DMS53 treated with DMSO at 0.1 percent for 48 hours (cell line): ENCODE data around the gene KRT85.
"Not testable (repeated sequence)": the region's sequence is repeated elsewhere in the genome, so short reads cannot be mapped to it uniquely, and the experiment has no call there.

ENCODE experiments used
- DNase-seq: peaks from one replicate; lab custom pipeline; 2025; ENCODE audit not compliant: unreplicated experiment; lab: John Stamatoyannopoulos, UW

Gene KRT85

GRCh38 chr12:52350786-52351185 is 16.5 kb downstream of the KRT85 start:
- DNase-seq = no peak

- DNase-seq = no peak
Measured at GRCh38 chr12:52350021-52350620, 17.2 kb downstream of the KRT85 start.

- DNase-seq = no peak
Measured at GRCh38 chr12:52349196-52349595, 18.1 kb downstream of the KRT85 start.

GRCh38 chr12:52347551-52348510 is 19.4 kb downstream of the KRT85 start:
- DNase-seq = no peak

GRCh38 chr12:52347016-52347415 is 20.3 kb downstream of the KRT85 start:
- no peak for DNase-seq

- no peak for DNase-seq
Measured at GRCh38 chr12:52346593-52346992, 20.7 kb downstream of the KRT85 start.

- not testable (repeated sequence) for DNase-seq
Measured at GRCh38 chr12:52345041-52345440, 22.2 kb downstream of the KRT85 start.

- DNase-seq = no peak
Measured at GRCh38 chr12:52344111-52344510, 23.2 kb downstream of the KRT85 start.

- DNase-seq = no peak
Measured at GRCh38 chr12:52343550-52343949, 23.7 kb downstream of the KRT85 start.

- no peak for DNase-seq
Measured at GRCh38 chr12:52342781-52343490, 24.3 kb downstream of the KRT85 start.

- no peak for DNase-seq
Measured at GRCh38 chr12:52341066-52341580, 26.2 kb downstream of the KRT85 start.

GRCh38 chr12:52338241-52338960 is 28.9 kb downstream of the KRT85 start:
- no peak for DNase-seq

GRCh38 chr12:52337054-52337453 is 30.2 kb downstream of the KRT85 start:
- no peak for DNase-seq

- DNase-seq = no peak
Measured at GRCh38 chr12:52336641-52337040, 30.6 kb downstream of the KRT85 start.

GRCh38 chr12:52335598-52336262 is 31.6 kb downstream of the KRT85 start:
- DNase-seq = no peak

GRCh38 chr12:52334185-52334584 is 33.1 kb downstream of the KRT85 start:
- DNase-seq = no peak

- DNase-seq = no peak
Measured at GRCh38 chr12:52333321-52333720, 34.0 kb downstream of the KRT85 start.

GRCh38 chr12:52332381-52332780 is 34.9 kb downstream of the KRT85 start:
- DNase-seq = no peak

GRCh38 chr12:52331833-52332232 is 35.4 kb downstream of the KRT85 start:
- DNase-seq = no peak

GRCh38 chr12:52331039-52331438 is 36.2 kb downstream of the KRT85 start:
- DNase-seq = no peak
